OCI-LY7 (cell line): Measurements from ENCODE around the gene CA10.

Source experiments
- CTCF ChIP-seq: fragments of 200-600 bp; sonication (generic); conservative IDR thresholded peaks from 2 replicates; pipeline ENCODE4 v1.5.1; 2014; ENCODE audit warnings: mild to moderate bottlenecking, antibody characterized with exemption, low read length, moderate library complexity, mixed read lengths
- EZH2phosphoT487 ChIP-seq: fragments of 200-600 bp; sonication (generic); IDR thresholded peaks from 2 replicates; pipeline ENCODE4 v1.6.1; 2018; ENCODE audit warnings: low read depth, borderline replicate concordance, mild to moderate bottlenecking, mixed run types, antibody characterized with exemption, low read length, moderate library complexity, mixed read lengths

GRCh38 chr17:51627779-51628178, 530.7 kb downstream of the CA10 start:
- TF ChIP-seq CTCF = no peak
- no peak for TF ChIP-seq EZH2phosphoT487
